Bronchial epithelial cell (primary cell): ENCODE data around the gene SLC44A2. TPM values are rescaled to one million over a fixed set of nuclear protein-coding genes. Genes with fewer than 3 reads are reported as not detected.
A peak's percentile ranks its signal among the peaks of the same experiment; 100 is the strongest.

Experiments used
- DNase-seq: peaks from one replicate; pipeline ENCODE4 v3.0.0-alpha.2; 2010; ENCODE audit warnings: low read depth
- FAIRE-seq: peaks from 2 replicates; lab custom pipeline; 2011; peaks lifted over from hg19 to GRCh38; lab: Jason Lieb, UNC
- H3K27me3 ChIP-seq: 2 replicates; pipeline ENCODE4 v1.5.1; 2011; ENCODE audit warnings: low read length; ENCODE audit not compliant: control insufficient read depth, insufficient read depth
- H3K36me3 ChIP-seq: 2 replicates; pipeline ENCODE4 v1.5.1; 2011; ENCODE audit warnings: low read length; ENCODE audit not compliant: control insufficient read depth, insufficient read depth
- H3K4me3 ChIP-seq: 2 replicates; pipeline ENCODE4 v1.5.1; 2011; ENCODE audit warnings: mild to moderate bottlenecking, low read depth, low read length, control low read depth
- CTCF ChIP-seq: IDR thresholded peaks from 2 replicates; pipeline ENCODE4 v1.5.1; 2011; ENCODE audit warnings: mild to moderate bottlenecking, moderate library complexity, low read length, control low read depth, inconsistent platforms; ENCODE audit not compliant: insufficient read depth, severe bottlenecking
- total RNA-seq: library from RNA; depleted of rRNA; stranded (reverse); fragments of >200 nt; gene quantifications from 2 replicates; pipeline ENCODE4 v1.2.1, GENCODE V29; 2014

Gene SLC44A2
- total RNA-seq, 1 donor from 2014 or later = 18.7 TPM

DNA sequence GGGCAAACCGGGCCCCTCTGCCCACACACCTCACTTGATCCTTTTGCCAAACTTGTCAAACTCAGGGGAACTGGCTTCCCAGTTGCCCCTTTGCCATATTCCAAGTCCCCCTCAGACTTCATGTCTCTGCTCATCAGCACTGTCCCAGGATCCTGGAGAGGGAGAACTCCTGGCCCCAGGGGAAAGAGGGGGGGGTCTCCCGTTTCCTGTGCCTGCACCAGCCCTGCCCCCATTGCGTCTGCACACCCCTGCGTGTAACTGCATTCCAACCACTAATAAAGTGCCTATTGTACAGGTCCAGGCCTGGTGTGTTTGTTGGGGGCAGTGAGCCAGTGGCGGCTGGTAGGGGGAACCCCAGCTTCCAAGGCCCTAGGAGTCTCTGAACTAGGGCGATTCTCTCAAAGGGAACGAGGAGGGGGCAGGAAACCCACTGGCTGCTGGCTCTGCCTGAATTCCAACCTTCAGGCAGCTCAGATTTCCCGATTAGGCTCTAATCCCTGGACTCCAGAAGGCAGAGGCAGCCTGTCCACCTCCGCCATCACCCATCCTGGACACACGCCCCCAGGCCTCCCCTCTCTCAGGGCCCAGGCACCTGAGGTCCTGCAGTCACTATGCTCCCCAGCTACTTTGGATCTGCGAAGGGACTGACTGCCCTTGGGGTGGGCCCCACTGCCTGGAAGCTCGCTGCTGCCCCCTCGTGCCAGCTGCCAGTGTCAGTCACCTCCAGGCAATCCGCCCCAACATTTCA is 19.1 kb downstream of the SLC44A2 start:
- peaks cover 2% of the 10 kb centered on the region for H3K36me3 ChIP-seq
- peak; percentile 57 for DNase-seq
- peak; percentile 87 for TF ChIP-seq CTCF
- no peak for FAIRE-seq
- no peaks in the 10 kb centered on the region for H3K27me3 ChIP-seq
- H3K4me3 ChIP-seq = no peak overlapping the region

GRCh38 chr19:10646456-10647159 is 21.3 kb downstream of the SLC44A2 start:
- TF ChIP-seq CTCF = no peak
- Histone ChIP-seq H3K4me3 (no peak overlapping the region), H3K36me3 (peaks cover 1% of the 10 kb centered on the region), H3K27me3 (no peaks in the 10 kb centered on the region)
- DNase-seq (no peak), FAIRE-seq (no peak)

DNA sequence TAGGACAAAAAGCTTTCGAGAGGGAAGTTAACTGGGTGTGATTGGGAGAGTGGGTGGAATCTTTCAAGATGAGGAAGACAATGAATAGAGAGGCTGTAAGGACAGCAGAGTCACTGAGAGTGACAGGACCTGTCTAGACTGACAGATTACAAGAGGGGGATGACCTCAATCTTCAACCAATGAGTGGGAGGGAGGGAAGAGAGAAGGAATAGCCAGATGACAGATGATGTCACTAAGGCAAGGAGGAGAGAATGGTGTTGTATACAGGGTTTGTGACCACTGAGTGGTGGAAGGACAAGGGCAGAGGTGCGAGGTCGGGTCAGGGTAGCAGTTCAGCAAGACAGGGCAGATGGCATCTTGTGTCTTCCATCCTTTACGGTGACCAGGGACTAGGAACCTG is 23.0 kb downstream of the SLC44A2 start:
- Histone ChIP-seq H3K27me3 (no peaks in the 10 kb centered on the region), H3K4me3 (no peak overlapping the region), H3K36me3 (no peaks in the 10 kb centered on the region)
- TF ChIP-seq CTCF = no peak
- DNase-seq (no peak), FAIRE-seq (no peak)

GRCh38 chr19:10651851-10652250 is 26.5 kb downstream of the SLC44A2 start:
- no peak for TF ChIP-seq CTCF
- H3K4me3 ChIP-seq = no peak overlapping the region
- H3K36me3 ChIP-seq = no peaks in the 10 kb centered on the region
- FAIRE-seq = no peak
- DNase-seq = no peak
- no peaks in the 10 kb centered on the region for H3K27me3 ChIP-seq

- Histone ChIP-seq H3K36me3 (no peaks in the 10 kb centered on the region), H3K27me3 (no peaks in the 10 kb centered on the region), H3K4me3 (peak overlapping the region; percentile 72)
- DNase-seq (no peak), FAIRE-seq (no peak)
- TF ChIP-seq CTCF = no peak
Observed at GRCh38 chr19:10653482-10653731, 28.1 kb downstream of the SLC44A2 start.
